Right atrium auricular region (tissue), 2 donors: Measurements from ENCODE around the gene SSBP3. TPM values are rescaled to one million over a fixed set of nuclear protein-coding genes. Genes with fewer than 3 reads are reported as not detected.

ENCODE experiments used
- DNase-seq: peaks from one replicate; pipeline ENCODE4 v3.0.0-alpha.2; 2019; ENCODE audit warnings: low spot score
- H3K27ac ChIP-seq, 2 donors: fragments of 200-600 bp; sonication (generic); 1 replicate in 1 of 2; 2 replicates in 1 of 2; pipeline ENCODE4 v1.5.1; 2016 to 2019
- H3K27me3 ChIP-seq, 2 donors: fragments of 200-600 bp; sonication (generic); one replicate each; pipeline versions ENCODE4 v1.5.1 to v1.6.0; 2017 to 2019
- H3K36me3 ChIP-seq: fragments of 200-600 bp; sonication (generic); one replicate; pipeline ENCODE4 v1.5.1; 2016
- H3K4me1 ChIP-seq, 2 donors: fragments of 200-600 bp; sonication (generic); one replicate each; pipeline versions ENCODE4 v1.5.1 to v1.6.0; 2017 to 2019
- H3K4me3 ChIP-seq, 2 donors: fragments of 200-600 bp; sonication (generic); 1 replicate in 1 of 2; 2 replicates in 1 of 2; pipeline ENCODE4 v1.5.1; 2017 to 2019; ENCODE audit warnings: mild to moderate bottlenecking in 1 of 2, moderate library complexity in 1 of 2
- H3K9me3 ChIP-seq, 2 donors: fragments of 200-600 bp; sonication (generic); one replicate each; pipeline ENCODE4 v1.5.1; 2019
- total RNA-seq, 2 donors: library from RNA; depleted of rRNA; stranded (reverse); fragments of >200 nt; gene quantifications; one replicate each; pipeline ENCODE4 v1.1.0, GENCODE V29; 2016
- TF ChIP-seq, protein P1 (sequence below), 2 donors: fragments of 200-600 bp; sonication (generic); IDR thresholded peaks; one replicate each; pipeline ENCODE4 v1.5.1; 2019; ENCODE audit warnings: antibody characterized with exemption in 2 of 2

Gene SSBP3
- total RNA-seq, 2 donors from 2014 or later = 15.2 to 16.6 TPM

DNA sequence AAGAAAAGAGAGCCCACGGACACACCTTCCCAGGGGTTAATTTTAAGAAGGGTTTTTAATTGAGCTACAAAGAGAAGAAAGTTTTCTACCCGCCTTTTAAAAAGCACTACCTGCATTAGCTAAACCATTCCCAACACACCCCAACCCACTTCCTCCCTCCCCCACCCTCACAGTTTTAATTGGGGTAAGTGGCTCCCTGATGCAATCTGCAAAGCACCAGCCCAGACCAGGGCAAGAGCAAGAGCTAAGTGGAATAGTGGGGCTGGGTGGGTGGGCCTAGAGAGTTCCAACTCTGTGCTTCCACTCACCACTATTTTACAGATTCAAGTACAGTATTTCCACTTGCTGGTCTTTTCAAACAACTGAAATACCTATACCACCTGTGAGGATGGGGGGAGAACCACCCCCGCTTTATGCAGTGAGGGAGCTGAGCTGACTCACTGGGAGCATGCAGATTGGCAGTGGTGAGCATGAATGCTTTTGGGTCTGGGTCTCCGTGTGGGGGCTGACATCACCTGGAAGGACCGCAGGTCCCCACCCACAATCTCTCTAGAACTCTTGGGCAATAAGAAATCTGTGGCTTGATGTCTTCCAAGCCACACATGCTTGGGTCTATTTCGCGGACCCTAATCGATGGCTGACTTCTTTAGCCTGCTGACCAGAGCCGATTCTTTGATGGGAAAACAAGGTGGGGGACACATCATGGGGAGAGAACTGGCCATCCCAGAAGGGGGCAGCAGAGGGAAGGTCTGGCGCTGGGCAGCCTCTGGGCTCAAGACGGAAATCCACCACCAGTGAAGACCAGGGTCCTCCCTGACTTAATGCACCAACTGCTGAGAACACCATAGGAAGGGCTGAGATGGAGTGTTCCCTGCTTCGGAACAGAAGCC, 95.5 kb downstream of the SSBP3 start:
- Histone ChIP-seq H3K4me3 (no peak overlapping the region), H3K27ac (no peak overlapping the region), H3K36me3 (no peaks in the 10 kb centered on the region), H3K9me3 (no peaks in the 10 kb centered on the region), H3K4me1 (peaks cover 0 to 71% of the 10 kb centered on the region in 2 donors), H3K27me3 (no peaks in the 10 kb centered on the region)
- TF ChIP-seq, protein P1, sequence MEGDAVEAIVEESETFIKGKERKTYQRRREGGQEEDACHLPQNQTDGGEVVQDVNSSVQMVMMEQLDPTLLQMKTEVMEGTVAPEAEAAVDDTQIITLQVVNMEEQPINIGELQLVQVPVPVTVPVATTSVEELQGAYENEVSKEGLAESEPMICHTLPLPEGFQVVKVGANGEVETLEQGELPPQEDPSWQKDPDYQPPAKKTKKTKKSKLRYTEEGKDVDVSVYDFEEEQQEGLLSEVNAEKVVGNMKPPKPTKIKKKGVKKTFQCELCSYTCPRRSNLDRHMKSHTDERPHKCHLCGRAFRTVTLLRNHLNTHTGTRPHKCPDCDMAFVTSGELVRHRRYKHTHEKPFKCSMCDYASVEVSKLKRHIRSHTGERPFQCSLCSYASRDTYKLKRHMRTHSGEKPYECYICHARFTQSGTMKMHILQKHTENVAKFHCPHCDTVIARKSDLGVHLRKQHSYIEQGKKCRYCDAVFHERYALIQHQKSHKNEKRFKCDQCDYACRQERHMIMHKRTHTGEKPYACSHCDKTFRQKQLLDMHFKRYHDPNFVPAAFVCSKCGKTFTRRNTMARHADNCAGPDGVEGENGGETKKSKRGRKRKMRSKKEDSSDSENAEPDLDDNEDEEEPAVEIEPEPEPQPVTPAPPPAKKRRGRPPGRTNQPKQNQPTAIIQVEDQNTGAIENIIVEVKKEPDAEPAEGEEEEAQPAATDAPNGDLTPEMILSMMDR (IDR thresholded peaks at IDR 0.05) = peak; percentile 32 to 73
- DNase-seq = no peak

DNA sequence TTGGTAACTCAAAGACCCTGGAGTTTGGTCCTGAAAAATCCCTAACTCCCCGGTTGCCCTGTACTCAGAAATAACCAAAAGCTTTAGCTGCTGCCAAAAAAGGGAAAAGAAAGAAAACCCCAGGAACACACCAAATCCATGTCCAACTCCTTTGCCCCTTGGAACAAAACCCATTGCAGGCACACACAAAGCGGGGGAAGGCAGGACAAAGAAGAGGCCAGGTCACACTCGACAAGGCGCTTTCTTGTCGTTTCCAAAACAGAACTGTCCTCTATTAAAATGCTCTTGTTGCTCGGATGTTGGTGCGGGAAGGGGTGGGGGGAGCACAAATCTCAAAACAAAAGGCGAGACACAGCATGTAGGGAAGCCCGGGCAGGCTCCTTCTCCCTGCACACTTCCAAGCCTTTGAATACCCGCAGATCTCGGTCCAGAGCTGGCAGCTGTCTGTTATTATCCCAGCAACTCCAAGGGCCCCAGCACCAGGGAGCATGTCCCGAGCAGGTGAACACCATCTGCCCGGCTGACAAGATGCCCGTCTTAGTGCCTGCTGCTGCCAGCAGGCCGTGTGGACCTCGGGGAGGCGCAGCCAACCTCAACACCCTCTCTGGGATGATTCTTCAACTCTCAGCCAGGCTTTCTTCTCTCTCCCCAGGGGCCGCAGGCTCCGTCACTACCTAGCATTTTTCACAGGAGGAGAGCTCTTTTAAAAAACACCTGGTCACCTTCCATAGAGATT, 96.4 kb downstream of the SSBP3 start:
- no peak for DNase-seq
- TF ChIP-seq, protein P1 (IDR thresholded peaks at IDR 0.05) = no peak
- Histone ChIP-seq H3K27me3 (no peaks in the 10 kb centered on the region), H3K27ac (no peak overlapping the region), H3K4me1 (peaks cover 0 to 69% of the 10 kb centered on the region in 2 donors), H3K36me3 (no peaks in the 10 kb centered on the region), H3K4me3 (no peak overlapping the region), H3K9me3 (no peaks in the 10 kb centered on the region)

DNA sequence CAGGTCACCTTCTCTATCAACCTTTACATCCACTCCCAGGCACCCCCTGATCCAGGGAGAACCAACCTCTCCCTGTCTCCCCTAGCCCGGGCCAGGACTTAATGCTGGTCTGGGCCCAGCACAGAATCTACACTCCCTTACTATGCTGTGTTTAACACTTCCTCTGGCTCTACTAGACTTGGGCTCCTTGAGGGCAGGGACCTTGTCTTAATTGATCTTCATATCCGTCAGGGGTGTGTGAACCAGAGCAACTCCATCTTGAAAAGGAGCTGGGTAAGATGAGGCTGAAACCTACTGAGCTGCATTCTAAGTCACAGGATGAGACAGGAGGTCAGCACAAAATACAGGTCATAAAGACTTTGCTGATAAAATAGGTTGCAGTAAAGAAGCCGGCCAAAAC, 98.9 kb downstream of the SSBP3 start:
- DNase-seq = no peak
- H3K36me3 ChIP-seq = no peaks in the 10 kb centered on the region
- H3K4me1 ChIP-seq = peaks cover 0 to 63% of the 10 kb centered on the region in 2 donors
- H3K4me3 ChIP-seq = no peak overlapping the region
- TF ChIP-seq, protein P1 (IDR thresholded peaks at IDR 0.05) = no peak
- no peaks in the 10 kb centered on the region for H3K9me3 ChIP-seq
- no peak overlapping the region for H3K27ac ChIP-seq
- H3K27me3 ChIP-seq = no peaks in the 10 kb centered on the region

DNA sequence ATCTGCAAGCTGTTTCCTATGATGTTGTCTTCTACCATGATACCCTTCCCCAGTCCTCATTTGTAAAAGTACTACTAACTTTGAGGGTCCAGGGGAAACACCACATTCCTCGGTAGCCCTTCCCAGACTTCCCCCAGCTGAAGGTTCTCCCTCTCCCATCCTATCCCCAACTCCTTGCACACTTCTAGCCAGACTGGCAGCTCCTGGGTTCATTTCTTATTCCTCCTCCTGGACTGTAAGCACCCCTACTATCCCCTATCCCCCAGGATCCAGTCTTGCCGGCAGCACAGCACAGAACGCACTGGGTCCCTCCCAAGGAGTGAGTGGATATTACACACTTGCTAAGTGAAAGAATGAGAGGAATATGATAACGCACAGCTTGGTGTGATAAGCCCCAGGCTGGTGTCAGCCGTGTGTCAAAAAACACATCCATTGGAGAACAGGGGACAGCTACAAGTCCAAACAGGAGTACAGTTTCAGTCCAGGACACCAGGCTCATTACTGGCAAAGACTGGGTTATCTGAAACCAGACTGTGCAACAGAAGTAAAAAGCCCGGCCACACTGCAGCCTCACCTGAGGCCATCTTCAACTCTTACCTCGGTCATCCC, 100.2 kb downstream of the SSBP3 start:
- TF ChIP-seq, protein P1 (IDR thresholded peaks at IDR 0.05) = no peak
- H3K36me3 ChIP-seq = no peaks in the 10 kb centered on the region
- no peak overlapping the region for H3K4me3 ChIP-seq
- H3K27ac ChIP-seq = no peak overlapping the region
- no peak for DNase-seq
- H3K27me3 ChIP-seq = no peaks in the 10 kb centered on the region
- peaks cover 0 to 59% of the 10 kb centered on the region in 2 donors for H3K4me1 ChIP-seq
- H3K9me3 ChIP-seq = no peaks in the 10 kb centered on the region

DNA sequence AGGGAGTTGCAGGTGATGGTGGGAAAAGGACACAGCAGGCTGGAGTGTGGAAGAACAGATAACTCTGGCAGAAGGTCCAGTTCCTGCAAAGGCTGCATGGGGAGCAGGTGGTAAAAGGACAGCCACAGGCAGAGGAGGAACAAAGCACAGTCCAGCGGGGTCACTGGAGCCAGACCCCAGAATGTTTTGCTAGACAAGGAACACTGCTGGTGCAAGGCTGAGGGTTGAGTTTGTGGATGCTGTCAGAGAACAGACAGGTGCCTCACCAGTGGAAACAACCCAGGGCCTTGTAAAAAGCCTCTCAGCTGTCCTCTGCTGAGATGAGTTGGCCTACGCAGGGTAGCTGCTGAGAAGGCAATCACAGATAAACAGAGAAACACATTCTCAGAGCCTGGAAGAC, 101.7 kb downstream of the SSBP3 start:
- Histone ChIP-seq H3K4me1 (peaks cover 0 to 52% of the 10 kb centered on the region in 2 donors), H3K4me3 (no peak overlapping the region), H3K27me3 (no peaks in the 10 kb centered on the region), H3K27ac (no peak overlapping the region), H3K9me3 (no peaks in the 10 kb centered on the region), H3K36me3 (no peaks in the 10 kb centered on the region)
- TF ChIP-seq, protein P1 (IDR thresholded peaks at IDR 0.05) = no peak
- no peak for DNase-seq
